Epithelial cell of esophagus (primary cell): ENCODE data around the gene RPS6KA2.
"Not testable (repeated sequence)": the region's sequence is repeated elsewhere in the genome, so short reads cannot be mapped to it uniquely, and the experiment has no call there.

Experiments
- DNase-seq: peaks from one replicate; pipeline ENCODE4 v3.0.0; 2010; ENCODE audit warnings: low read depth
- H3K4me3 ChIP-seq: 2 replicates; pipeline ENCODE4 v1.5.1; 2011; ENCODE audit warnings: mild to moderate bottlenecking, low read length, control low read depth
- TF ChIP-seq, protein P1 (sequence below): IDR thresholded peaks from 2 replicates; pipeline ENCODE4 v1.5.1; 2011; ENCODE audit warnings: low read depth, mild to moderate bottlenecking, low read length, control low read depth, inconsistent platforms; ENCODE audit not compliant: insufficient read depth; ENCODE audit errors: missing control alignments

Gene RPS6KA2

DNA sequence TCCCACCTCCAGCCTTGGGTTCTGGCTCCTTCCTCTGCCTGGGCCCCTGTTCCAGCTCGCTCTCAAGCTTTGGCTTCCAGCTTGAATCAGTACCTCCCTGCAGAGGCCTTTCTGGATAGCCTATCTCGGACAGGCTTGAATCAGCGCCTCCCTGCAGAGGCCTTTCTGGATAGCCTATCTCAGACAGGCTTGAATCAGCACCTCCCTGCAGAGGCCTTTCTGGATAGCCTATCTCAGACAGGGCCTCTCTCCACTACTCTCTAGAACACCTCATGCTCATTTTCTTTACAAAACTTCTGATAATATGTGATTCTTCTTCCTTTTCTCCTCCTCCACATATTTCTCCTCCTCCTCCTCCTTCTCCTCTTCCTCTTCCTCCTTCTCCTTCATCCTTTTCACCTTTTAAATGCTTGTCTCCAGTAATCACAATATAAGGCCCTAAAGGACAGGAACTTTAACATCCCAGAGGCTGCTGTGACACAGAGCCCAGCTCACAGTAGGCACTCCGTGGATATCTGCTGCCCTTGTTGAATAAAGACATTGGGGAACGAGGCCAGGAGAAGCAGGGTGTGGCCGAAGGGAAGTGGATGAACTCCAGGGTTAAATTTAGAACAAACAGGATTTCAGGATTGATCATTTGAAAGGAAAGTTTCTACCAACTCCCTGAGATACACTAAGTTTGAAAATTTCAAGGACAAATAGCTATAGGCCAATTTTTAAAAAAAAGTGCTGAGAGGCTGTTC lies 9.3 kb upstream of the RPS6KA2 start:
- TF ChIP-seq, protein P1, sequence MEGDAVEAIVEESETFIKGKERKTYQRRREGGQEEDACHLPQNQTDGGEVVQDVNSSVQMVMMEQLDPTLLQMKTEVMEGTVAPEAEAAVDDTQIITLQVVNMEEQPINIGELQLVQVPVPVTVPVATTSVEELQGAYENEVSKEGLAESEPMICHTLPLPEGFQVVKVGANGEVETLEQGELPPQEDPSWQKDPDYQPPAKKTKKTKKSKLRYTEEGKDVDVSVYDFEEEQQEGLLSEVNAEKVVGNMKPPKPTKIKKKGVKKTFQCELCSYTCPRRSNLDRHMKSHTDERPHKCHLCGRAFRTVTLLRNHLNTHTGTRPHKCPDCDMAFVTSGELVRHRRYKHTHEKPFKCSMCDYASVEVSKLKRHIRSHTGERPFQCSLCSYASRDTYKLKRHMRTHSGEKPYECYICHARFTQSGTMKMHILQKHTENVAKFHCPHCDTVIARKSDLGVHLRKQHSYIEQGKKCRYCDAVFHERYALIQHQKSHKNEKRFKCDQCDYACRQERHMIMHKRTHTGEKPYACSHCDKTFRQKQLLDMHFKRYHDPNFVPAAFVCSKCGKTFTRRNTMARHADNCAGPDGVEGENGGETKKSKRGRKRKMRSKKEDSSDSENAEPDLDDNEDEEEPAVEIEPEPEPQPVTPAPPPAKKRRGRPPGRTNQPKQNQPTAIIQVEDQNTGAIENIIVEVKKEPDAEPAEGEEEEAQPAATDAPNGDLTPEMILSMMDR = no peak
- DNase-seq = no peak
- no peak overlapping the region for H3K4me3 ChIP-seq

DNA sequence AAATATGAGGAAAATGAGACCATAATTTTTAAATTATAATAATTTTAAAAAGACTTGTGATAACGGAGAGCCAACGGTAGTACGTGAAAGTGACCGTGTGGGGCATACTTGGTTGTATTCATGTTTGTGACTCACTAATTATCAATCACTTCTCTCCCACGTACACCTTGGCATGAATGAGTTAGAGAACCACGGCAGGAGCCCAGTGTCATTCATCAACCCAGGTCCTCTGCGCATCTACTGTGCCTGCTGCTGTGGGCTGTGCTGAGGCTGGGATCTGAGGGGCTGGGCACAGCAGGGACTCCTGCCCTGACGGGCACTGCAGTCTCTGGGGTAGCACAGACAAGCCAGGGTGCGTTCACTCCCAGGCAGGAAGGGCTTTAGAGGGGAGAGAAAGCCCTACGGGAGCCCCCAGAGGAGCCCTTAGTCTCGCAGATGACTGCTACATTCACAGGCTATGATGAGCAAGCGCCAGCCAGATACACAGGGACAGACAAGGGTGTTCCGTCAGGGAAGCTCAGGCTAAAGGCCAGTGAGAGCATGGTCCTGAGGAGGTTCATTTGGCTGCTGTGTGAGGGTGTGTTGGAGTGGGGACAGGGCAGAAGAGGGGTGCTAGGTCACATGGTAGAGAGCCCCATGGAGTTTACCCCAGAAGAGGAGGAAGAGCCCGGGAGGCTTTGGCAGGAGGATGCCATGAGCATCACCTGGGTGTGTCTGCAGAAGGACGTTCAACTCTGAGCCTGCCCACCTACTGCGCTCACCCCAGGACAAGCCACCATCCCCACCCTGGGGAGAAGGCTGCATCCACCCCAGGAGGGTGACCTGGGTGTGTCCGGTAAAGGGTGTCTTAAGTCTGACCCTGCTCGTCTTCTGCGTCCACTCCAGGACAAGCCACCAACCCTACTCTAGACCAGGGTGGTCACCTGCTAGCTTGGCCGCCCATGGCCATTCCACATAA lies 8.2 kb upstream of the RPS6KA2 start:
- TF ChIP-seq, protein P1 = no peak
- no peak overlapping the region for H3K4me3 ChIP-seq
- DNase-seq = no peak

DNA sequence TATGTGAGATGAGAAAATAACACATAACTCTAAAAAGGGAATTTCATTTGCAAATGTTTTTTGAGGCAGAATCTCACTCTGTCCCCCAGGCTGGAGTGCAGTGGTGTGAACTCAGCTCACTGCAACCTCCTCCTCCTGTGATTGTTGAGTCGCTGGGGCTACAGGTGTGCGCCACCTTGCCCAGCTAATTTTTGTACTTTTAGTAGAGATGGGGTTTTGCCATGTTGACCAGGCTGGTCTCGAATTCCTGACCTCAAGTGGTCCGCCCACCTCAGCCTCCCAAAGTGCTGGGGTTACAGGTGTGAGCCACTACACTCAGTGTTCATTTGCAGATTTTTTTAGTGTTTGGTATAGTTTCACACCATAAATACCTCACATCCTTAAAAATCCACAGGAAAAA lies 7.5 kb upstream of the RPS6KA2 start:
- not testable (repeated sequence) for DNase-seq, H3K4me3 ChIP-seq

DNA sequence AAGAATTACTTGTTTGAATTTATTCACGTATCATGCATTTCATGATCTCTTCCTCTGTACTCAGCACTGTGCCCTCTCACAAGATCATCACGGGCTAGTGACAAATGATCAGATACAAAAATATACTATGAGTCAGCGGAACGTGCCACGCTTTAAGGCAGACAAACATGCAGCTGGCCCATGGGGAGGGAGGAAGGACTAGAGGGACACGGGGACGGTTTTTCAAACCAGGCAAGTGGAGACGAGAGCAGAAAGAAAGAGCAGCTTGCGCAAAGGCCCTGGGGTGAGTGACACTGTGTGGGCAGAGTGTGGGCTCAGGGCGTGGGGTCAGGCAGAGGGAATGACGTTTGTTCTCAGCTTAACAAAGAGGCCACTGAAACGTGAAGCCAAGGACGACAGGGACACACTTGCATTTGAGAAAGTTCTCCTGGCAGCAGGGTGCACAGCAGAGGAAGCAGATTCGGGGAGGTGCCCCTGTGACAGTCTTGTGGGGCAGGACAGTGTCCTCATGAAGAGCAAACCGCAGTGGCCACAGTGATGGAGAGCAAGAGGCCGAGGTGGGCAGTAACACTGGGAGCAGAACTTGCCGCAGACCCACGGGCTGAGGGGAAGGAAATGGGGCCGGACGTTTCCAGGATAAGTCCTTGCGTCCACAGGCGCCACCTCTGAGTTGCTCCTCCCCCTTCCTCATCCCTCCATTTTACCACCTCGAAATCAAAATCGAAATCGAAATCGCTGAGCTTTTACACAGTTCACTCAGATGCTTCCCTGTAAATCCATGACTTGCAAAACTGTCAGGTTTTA lies 6.9 kb upstream of the RPS6KA2 start:
- no peak for DNase-seq

DNA sequence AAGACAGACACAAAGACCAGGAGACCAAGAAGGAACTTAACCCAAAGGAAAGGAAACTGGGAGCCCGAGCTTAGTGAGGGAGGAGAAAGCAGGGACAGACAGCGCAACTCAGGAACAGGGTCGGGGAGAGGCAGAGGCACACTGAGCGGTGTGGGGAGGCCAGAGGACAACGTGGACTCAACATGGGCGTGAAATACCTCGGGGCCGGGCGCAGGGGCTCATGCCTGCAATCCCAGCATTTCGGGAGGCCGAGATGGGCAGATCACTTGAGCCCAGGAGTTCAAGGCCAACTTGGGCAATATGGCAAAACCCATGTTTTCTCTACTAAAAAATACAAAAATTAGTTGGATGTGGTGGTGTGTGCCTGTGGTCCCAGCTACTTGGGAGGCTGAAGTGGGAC lies 5.7 kb upstream of the RPS6KA2 start:
- TF ChIP-seq, protein P1 = no peak
- no peak for DNase-seq

More for the DNA sequence above, 6.9 kb upstream of the RPS6KA2 start:
- TF ChIP-seq, protein P1 = no peak
- H3K4me3 ChIP-seq = no peak overlapping the region

DNA sequence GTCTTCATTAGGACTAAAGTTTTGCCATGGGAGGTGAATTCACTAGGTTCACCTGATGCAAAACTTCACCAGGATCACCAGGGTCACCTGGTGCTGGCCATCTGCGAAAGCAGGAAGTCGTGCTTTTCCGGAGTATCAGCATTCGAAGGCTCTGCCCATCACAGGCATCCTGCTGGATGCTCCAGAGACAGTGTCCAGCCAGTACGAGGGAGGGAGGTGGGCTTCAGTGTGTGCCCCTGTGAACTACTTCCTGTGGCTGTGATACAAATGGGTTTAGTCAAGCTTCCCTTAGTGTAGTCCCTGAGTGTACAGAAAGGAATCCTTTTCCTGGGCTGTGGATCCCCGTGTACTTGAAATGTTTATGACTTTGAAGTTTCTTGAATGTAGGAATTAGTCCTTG lies 3.4 kb upstream of the RPS6KA2 start:
- no peak for DNase-seq
- no peak overlapping the region for H3K4me3 ChIP-seq
- TF ChIP-seq, protein P1 = no peak

More for the DNA sequence above, 5.7 kb upstream of the RPS6KA2 start:
- no peak overlapping the region for H3K4me3 ChIP-seq

DNA sequence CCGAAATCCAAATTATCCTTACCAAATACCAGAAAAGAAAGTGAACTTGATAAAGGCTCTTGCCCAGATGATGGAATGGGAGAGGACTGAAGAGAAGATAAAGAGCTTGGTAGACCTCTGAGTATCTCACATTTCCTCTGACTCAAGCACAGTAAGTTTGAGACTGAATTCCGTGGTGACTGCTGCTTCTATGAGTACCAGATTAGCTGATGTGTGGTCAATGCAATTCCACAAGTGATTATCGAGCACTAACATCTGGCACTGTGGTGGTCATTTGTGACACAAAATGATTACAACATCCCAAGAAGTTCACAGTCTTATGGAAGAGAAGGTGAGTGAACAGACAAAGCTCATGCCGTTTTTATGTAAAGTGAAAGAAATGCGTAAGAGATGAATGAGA lies 2.6 kb upstream of the RPS6KA2 start:
- H3K4me3 ChIP-seq = no peak overlapping the region
- no peak for DNase-seq

More for the DNA sequence above, 2.6 kb upstream of the RPS6KA2 start:
- TF ChIP-seq, protein P1 = no peak
